ENCODE data around the gene RAB31.
A peak's percentile ranks its signal among the peaks of the same experiment; 100 is the strongest.

RAB31 gene

DNA sequence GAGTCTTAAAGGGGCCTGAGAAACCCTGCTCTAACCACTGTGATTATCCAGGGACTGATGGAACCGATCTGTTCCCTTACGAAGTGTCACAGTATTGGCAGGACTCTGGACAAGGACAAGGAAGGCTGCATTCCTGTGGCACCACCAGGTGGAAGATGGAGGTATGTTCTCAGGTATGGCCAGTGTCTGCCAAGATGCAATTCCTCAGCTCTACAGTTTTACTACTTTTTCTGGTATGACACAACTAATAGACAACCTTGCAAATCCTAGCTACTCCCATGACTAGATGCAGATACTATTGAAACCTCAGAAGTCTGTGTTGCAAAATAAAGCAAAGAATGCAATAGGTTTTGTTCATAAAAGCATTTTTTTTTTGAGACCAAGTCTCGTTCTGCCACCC, 14.6 kb downstream of the RAB31 start:
- Histone ChIP-seq H4K20me1 (peaks cover 0 to 95% (median 0%) of the 10 kb centered on the region in 11 experiments; a peak in 7 of 22 replicates), H3K9me3 (replicated peaks in 1 of 11) (peaks cover 0 to 9% (median 0%) of the 10 kb centered on the region in 11 experiments; a peak in 2 of 22 replicates), H3K4me3 (no peak overlapping the region), H3K36me3 (peaks cover 0 to 82% (median 0%) of the 10 kb centered on the region in 11 experiments; a peak in 6 of 22 replicates), H3K4me1 (peaks cover 0 to 15% (median 0%) of the 10 kb centered on the region in 10 experiments; a peak in 3 of 20 replicates), H3K4me2 (no peak overlapping the region), H3K9ac (no peak overlapping the region), H3K27me3 (no peaks in the 10 kb centered on the region), H3K27ac (no peak overlapping the region)
- TF ChIP-seq Cebpa-rat (IDR thresholded peaks at IDR 0.05) = no peak

DNA sequence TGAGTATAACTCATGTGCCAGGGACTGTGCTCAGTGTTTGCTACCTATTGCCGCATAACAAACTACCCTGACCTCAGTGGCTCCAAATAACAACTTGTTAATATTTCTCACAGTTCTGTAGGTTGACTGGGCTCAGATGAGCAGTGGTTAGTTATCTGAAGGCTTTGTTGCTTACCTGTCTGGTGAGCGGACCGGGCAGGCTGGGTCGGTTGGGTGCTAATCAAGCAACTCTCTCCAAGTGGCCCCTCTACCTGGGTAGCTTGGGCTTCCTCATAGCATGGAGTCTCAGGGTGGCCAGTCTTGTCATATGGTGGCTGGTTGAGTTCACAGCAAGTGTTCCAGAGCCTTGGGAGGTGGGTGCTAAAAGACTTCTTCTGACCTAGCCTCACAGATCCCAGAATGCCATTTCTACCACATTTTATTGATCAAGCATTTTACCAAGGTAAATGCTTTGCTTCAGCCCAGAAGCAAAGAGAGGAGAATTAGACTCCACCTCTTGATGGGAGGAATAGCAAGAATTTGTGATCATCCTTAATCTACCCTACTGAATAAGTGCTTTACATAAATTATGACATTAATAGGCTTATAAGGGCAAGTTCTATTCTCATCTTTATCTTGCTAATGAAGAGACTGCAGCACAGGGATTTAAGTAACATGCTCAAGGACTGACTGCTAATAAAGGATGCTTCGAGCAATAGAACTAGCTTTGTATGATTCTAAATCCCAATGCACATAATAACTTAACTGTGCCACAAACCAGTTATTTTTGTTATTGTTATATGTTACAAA, 16.9 kb downstream of the RAB31 start:
- Histone ChIP-seq H3K4me2 (no peak overlapping the region), H3K9ac (no peak overlapping the region), H4K20me1 (peaks cover 0 to 96% (median 0%) of the 10 kb centered on the region in 11 experiments; a peak in 7 of 22 replicates), H3K27ac (no peak overlapping the region), H3K9me3 (replicated peaks in 1 of 11) (peaks cover 0 to 9% (median 0%) of the 10 kb centered on the region in 11 experiments; a peak in 2 of 22 replicates), H3K4me3 (no peak overlapping the region), H3K4me1 (peaks cover 0 to 9% (median 0%) of the 10 kb centered on the region in 10 experiments; a peak in 2 of 20 replicates), H3K27me3 (no peaks in the 10 kb centered on the region), H3K36me3 (peaks cover 0 to 77% (median 0%) of the 10 kb centered on the region in 11 experiments; a peak in 6 of 22 replicates)
- no peak for TF ChIP-seq Cebpa-rat (IDR thresholded peaks at IDR 0.05)

DNA sequence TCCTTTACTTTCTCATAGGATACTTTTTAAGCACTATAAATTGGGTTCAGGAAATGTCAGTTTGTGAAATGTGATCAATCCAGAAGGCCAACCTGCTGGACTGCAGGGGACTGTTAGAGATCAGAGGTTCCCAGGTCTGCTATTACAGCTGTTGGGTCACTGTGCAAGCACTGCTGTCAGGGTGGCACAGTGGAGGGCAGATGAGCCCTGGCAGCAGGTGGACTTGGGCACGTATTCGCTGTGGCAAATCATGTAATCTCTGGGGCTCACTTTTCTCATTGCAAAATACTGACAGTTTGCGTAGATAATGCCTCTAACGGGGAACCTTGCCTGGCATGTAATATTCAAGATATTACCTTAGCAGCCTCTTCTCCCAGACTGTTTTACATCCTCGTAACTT, 18.1 kb downstream of the RAB31 start:
- no peak overlapping the region for H3K27ac ChIP-seq
- H3K4me2 ChIP-seq = no peak overlapping the region

DNA sequence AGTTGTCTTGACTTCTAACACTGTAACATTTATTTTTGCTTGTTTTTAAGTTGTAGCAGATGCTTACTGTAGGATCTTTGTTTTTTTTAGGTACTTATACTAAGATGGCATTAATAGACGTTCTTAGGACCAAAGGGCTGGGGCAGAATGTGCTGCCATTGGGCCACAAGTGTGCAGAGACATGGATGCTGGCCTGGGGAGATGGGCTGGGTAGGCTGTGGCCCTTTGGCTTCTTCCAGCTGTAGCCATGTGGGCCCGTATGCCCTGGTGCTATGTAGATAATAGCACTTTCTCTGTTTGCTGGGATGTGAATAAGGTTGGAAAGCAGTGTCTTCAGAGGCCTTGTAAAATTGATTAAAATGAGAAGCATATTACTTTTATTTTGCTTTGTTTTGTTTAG, 18.8 kb downstream of the RAB31 start:
- Histone ChIP-seq H3K4me3 (no peak overlapping the region), H3K27ac (no peak overlapping the region), H3K27me3 (no peaks in the 10 kb centered on the region)

More for the DNA sequence above, 18.1 kb downstream of the RAB31 start:
- Histone ChIP-seq H4K20me1 (peaks cover 0 to 96% (median 0%) of the 10 kb centered on the region in 11 experiments; a peak in 7 of 22 replicates), H3K27me3 (no peaks in the 10 kb centered on the region), H3K9me3 (replicated peaks in 1 of 11) (peaks cover 0 to 9% (median 0%) of the 10 kb centered on the region in 11 experiments; a peak in 2 of 22 replicates), H3K4me3 (no peak overlapping the region), H3K36me3 (peaks cover 0 to 66% (median 0%) of the 10 kb centered on the region in 11 experiments; a peak in 6 of 22 replicates), H3K4me1 (peaks cover 0 to 9% (median 0%) of the 10 kb centered on the region in 10 experiments; a peak in 2 of 20 replicates), H3K9ac (no peak overlapping the region)
- no peak for TF ChIP-seq Cebpa-rat (IDR thresholded peaks at IDR 0.05)

DNA sequence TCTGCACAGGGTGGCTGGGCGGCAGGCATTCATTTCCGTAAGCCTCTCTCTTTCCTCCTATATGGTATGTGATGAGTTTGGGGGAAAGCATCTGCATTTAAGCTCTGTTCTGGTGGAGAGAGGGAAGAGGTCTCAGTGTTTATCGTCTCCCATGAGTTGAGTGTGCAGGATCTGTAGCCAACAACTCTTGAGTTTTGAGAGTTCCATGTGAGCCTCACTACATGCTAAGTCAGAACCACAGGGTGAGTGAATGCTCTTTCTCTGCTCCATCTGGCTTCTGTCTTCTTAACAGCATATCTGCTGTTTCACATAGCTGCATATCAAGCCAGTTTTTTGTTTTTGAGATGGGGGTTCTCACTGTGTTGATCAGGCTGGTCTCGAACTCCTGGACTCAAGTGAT, 22.7 kb downstream of the RAB31 start:
- H3K4me1 ChIP-seq = peaks cover 0 to 36% (median 11%) of the 10 kb centered on the region in 10 experiments; a peak in 11 of 20 replicates
- no peak for TF ChIP-seq Cebpa-rat (IDR thresholded peaks at IDR 0.05)
- H3K9ac ChIP-seq = no peak overlapping the region
- H3K9me3 ChIP-seq (replicated peaks in 1 of 11) = no peaks in the 10 kb centered on the region
- H3K4me2 ChIP-seq = no peak overlapping the region
- no peak overlapping the region for H3K27ac ChIP-seq
- no peaks in the 10 kb centered on the region for H3K27me3 ChIP-seq
- H3K36me3 ChIP-seq = peaks cover 0 to 48% (median 0%) of the 10 kb centered on the region in 11 experiments; a peak in 8 of 22 replicates
- peaks cover 0 to 96% (median 0%) of the 10 kb centered on the region in 11 experiments; a peak in 6 of 22 replicates for H4K20me1 ChIP-seq
- H3K4me3 ChIP-seq = no peak overlapping the region

More for the DNA sequence above, 18.8 kb downstream of the RAB31 start:
- TF ChIP-seq Cebpa-rat (IDR thresholded peaks at IDR 0.05) = no peak
- Histone ChIP-seq H3K4me2 (no peak overlapping the region), H3K9ac (no peak overlapping the region), H3K9me3 (replicated peaks in 1 of 11) (peaks cover 0 to 9% (median 0%) of the 10 kb centered on the region in 11 experiments; a peak in 2 of 22 replicates), H3K36me3 (peaks cover 0 to 65% (median 0%) of the 10 kb centered on the region in 11 experiments; a peak in 7 of 22 replicates), H3K4me1 (peaks cover 0 to 9% (median 0%) of the 10 kb centered on the region in 10 experiments; a peak in 2 of 20 replicates), H4K20me1 (peaks cover 0 to 96% (median 0%) of the 10 kb centered on the region in 11 experiments; a peak in 6 of 22 replicates)

DNA sequence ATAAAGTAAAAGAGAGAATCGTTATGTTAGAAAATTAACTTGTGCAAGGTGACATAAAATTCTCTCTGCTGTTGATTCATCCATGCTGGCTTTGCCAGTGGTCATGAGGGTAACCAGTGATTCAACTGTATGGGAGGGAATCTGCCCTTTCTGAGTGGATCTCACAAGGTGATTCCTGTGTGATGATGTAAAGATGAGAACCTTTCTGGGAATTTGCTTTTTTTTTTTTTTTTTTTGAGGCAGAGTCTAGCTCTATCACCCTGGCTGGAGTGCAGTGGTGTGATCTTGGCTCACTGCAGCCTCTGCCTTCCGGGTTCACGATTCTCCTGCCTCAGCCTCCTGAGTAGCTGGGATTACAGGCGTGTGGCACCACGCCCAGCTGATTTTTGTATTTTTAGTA, 23.3 kb downstream of the RAB31 start:
- peaks cover 0 to 96% (median 0%) of the 10 kb centered on the region in 11 experiments; a peak in 6 of 22 replicates for H4K20me1 ChIP-seq
- no peak overlapping the region for H3K27ac ChIP-seq
- H3K9ac ChIP-seq = no peak overlapping the region
- H3K9me3 ChIP-seq (replicated peaks in 1 of 11) = no peaks in the 10 kb centered on the region
- no peak overlapping the region for H3K4me2 ChIP-seq
- peaks cover 0 to 48% (median 0%) of the 10 kb centered on the region in 11 experiments; a peak in 8 of 22 replicates for H3K36me3 ChIP-seq
- TF ChIP-seq Cebpa-rat (IDR thresholded peaks at IDR 0.05) = no peak
- H3K4me3 ChIP-seq = no peak overlapping the region
- H3K4me1 ChIP-seq = peaks cover 0 to 31% (median 11%) of the 10 kb centered on the region in 10 experiments; a peak in 11 of 20 replicates
- no peaks in the 10 kb centered on the region for H3K27me3 ChIP-seq

DNA sequence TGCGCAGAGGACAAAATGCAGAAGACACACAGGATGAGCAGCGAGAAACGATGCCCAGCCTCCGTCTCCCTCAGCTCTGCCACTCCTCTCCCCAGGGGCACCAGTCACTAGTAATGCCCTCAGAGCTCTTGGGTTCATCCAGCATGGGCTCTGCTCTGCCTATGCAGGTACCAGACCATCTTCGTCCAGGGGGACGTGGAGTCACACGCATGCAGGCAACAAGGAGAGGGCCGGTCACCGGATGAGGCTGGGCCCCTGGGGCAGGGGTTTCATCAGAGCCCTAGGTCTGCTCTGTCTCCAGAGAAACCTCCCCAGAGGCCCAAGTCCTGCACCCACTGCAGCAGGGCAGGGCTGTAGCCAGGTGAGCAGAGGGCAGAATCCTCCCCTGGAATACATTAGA, 23.9 kb downstream of the RAB31 start:
- H4K20me1 ChIP-seq = peaks cover 0 to 96% (median 0%) of the 10 kb centered on the region in 11 experiments; a peak in 6 of 22 replicates
- H3K4me3 ChIP-seq = no peak overlapping the region
- H3K4me2 ChIP-seq = no peak overlapping the region
- H3K27ac ChIP-seq = no peak overlapping the region
- peaks cover 0 to 50% (median 0%) of the 10 kb centered on the region in 11 experiments; a peak in 8 of 22 replicates for H3K36me3 ChIP-seq
- no peak for TF ChIP-seq Cebpa-rat (IDR thresholded peaks at IDR 0.05)
- peaks cover 0 to 29% (median 11%) of the 10 kb centered on the region in 10 experiments; a peak in 11 of 20 replicates for H3K4me1 ChIP-seq
- no peaks in the 10 kb centered on the region for H3K9me3 ChIP-seq (replicated peaks in 1 of 11)
- H3K27me3 ChIP-seq = no peaks in the 10 kb centered on the region
- H3K9ac ChIP-seq = no peak overlapping the region

DNA sequence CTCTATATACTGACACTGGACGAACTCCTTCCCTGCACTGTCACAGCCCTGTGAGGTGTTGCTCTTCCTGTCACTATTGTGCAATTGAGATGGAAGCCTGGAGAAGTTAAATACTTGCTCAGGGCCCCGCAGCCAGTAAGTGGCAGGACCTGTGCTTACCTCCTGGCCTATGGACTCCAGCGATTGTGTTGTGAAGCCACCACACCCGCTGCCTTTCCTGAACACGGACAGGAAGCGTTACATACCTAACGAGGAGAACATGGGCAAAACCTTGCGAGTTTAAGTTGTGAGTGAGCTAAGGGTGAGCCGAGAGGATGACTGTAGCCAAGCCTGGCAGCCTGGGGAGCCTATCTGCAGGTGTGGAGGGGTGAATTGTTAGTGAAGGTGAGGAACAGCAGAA, 26.1 kb downstream of the RAB31 start:
- Histone ChIP-seq H3K4me2 (peak overlapping the region in 4 of 11 experiments; percentile 7 to 27 (median 21); a peak in 4 of 22 replicates), H3K36me3 (peaks cover 0 to 47% (median 0%) of the 10 kb centered on the region in 11 experiments; a peak in 8 of 22 replicates), H3K4me3 (no peak overlapping the region), H3K27me3 (no peaks in the 10 kb centered on the region), H3K9ac (no peak overlapping the region), H3K27ac (no peak overlapping the region), H4K20me1 (peaks cover 0 to 95% (median 0%) of the 10 kb centered on the region in 11 experiments; a peak in 6 of 22 replicates), H3K4me1 (peaks cover 0 to 43% (median 11%) of the 10 kb centered on the region in 10 experiments; a peak in 11 of 20 replicates), H3K9me3 (replicated peaks in 1 of 11) (no peaks in the 10 kb centered on the region)
- no peak for TF ChIP-seq Cebpa-rat (IDR thresholded peaks at IDR 0.05)

DNA sequence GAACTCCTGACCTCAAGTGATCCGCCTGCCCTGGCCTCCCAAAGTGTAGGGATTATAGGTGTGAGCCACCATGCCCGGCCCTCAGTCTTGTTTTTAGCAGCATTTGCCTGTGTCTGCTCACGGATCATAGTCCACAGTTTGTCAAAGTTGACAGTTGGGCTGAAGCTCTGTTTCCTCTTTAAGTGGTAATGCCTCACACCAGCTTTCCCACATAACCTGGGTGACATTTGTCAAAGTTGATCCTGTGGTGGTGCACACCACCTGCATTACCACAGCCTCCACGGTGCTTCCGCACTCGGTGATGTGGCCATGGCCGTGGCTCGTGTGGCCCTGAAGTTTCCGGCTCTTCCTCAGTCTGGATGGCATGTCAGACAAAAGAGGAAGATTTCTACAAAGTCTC, 27.1 kb downstream of the RAB31 start:
- no peak for TF ChIP-seq Cebpa-rat (IDR thresholded peaks at IDR 0.05)
- Histone ChIP-seq H4K20me1 (peaks cover 0 to 95% (median 0%) of the 10 kb centered on the region in 11 experiments; a peak in 6 of 22 replicates), H3K4me3 (no peak overlapping the region), H3K36me3 (peaks cover 0 to 47% (median 0%) of the 10 kb centered on the region in 11 experiments; a peak in 8 of 22 replicates), H3K27me3 (no peaks in the 10 kb centered on the region), H3K9ac (no peak overlapping the region), H3K4me2 (peak overlapping the region in 9 of 11 experiments; percentile 0 to 41 (median 25); a peak in 12 of 22 replicates), H3K4me1 (peaks cover 0 to 54% (median 15%) of the 10 kb centered on the region in 10 experiments; a peak in 13 of 20 replicates), H3K27ac (no peak overlapping the region), H3K9me3 (replicated peaks in 1 of 11) (no peaks in the 10 kb centered on the region)
